Mucosa of descending colon (tissue), 3 donors: ENCODE measurements around the gene ZNF792. TPM values are rescaled to one million over a fixed set of nuclear protein-coding genes. Genes with fewer than 3 reads are reported as not detected.

Experiments used
- ATAC-seq: fragments of 200-7000 bp; cut with Tn5 transposase; one replicate; pipeline ENCODE4 v1.9.1; 2020; ENCODE audit warnings: mild to moderate bottlenecking, moderate library complexity
- DNase-seq, 3 donors: peaks; one replicate each; pipeline ENCODE4 v3.0.0-alpha.2; 2020
- H3K36me3 ChIP-seq: fragments of 200-600 bp; one replicate; pipeline ENCODE4 v1.8.0; 2021; ENCODE audit warnings: low read depth, mild to moderate bottlenecking
- H3K4me1 ChIP-seq: fragments of 200-600 bp; one replicate; pipeline ENCODE4 v1.8.0; 2021; ENCODE audit warnings: low read depth, mild to moderate bottlenecking
- H3K4me3 ChIP-seq: fragments of 200-600 bp; one replicate; pipeline ENCODE4 v1.8.0; 2021; ENCODE audit warnings: mild to moderate bottlenecking
- H3K9me3 ChIP-seq: fragments of 200-600 bp; one replicate; pipeline ENCODE4 v1.8.0; 2021; ENCODE audit warnings: mild to moderate bottlenecking
- CTCF ChIP-seq: fragments of 200-600 bp; IDR thresholded peaks from one replicate; pipeline ENCODE4 v1.8.0; 2022; ENCODE audit warnings: antibody characterized with exemption, mild to moderate bottlenecking
- intact Hi-C, 2 donors: fragments of 100-400 bp; cut with DNase I in 1 of 2; cut with micrococcal nuclease in 1 of 2; formaldehyde crosslinking; loops; one replicate each; pipeline versions ENCODE4 v1.11.0 to v1.11.1; 2022; cut with DNase I, micrococcal nuclease
- total RNA-seq, 3 donors: library from RNA; stranded (reverse); fragmentation: NEBNext Ultra II Directional in 2 of 3; extraction: Animal tissue kit (Norgen Biotek cat#: 25700) in 2 of 3; gene quantifications; one replicate each; pipeline versions ENCODE4 v1.2.1 to v1.2.4, GENCODE V29; 2021 to 2023
- donor health status: DM: no; HTN: no; CAD: no; lungs with moderate emphysema.
- donor health status: DM: no; HTN: no; CAD: no.
- donor health status: DM: no; HTN: yes; CAD: no.

ZNF792 gene
- total RNA-seq, 3 donors from 2014 or later, result 5.4 to 7.6 (median 6.7) TPM

GRCh38 chr19:34961775-34962686, 2.0 kb downstream of the ZNF792 start:
- peak; percentile 74 for ATAC-seq
- H3K4me1 ChIP-seq, result peaks cover 6% of the 10 kb centered on the region
- no peak for TF ChIP-seq CTCF
- H3K9me3 ChIP-seq, result peaks cover 45% of the 10 kb centered on the region
- H3K4me3 ChIP-seq, result no peak overlapping the region
- DNase-seq, result peak in 1 of 3 donors; percentile 25
- H3K36me3 ChIP-seq, result peaks cover 19% of the 10 kb centered on the region
- intact Hi-C loops, result no loop called here

DNA sequence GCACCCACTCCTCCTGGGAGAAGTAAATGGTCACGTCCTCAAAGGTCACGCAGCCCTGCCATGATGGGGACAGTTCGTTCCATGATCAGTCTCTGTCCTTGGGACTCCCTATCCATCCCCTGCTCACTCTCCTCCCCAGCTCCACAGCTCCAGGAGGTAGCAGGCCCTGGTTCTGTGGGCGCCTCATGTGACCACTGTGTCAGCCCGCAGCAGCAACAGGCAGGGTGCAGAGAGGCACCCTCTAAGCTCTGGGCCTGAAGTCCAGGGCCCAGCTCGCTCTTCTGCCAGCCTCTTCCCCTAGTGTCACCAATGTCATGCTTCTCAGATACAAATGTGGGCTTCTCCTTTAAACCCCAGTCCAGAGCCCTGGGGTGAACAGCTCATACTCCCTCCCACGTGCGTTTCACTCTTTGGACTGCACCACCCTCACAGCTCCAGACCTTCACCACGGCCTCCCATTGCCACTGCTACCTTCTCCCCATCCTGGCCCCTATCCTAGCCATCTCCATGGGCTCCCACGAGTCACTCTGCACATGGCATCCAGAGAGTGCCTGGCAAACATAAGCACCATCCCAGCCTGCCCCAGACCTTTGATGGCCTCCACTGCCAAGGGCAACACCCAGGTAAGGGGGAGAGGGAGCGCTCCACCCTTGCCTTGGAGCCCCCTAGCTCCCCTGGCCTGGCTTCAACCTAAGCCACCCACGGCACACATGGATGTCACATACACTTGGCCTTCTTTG, 2.9 kb downstream of the ZNF792 start:
- no peak overlapping the region for H3K4me3 ChIP-seq
- no peak for TF ChIP-seq CTCF
- H3K9me3 ChIP-seq, result peaks cover 54% of the 10 kb centered on the region
- H3K36me3 ChIP-seq, result peaks cover 19% of the 10 kb centered on the region
- no peak for DNase-seq
- peaks cover 6% of the 10 kb centered on the region for H3K4me1 ChIP-seq
- no peak for ATAC-seq
- intact Hi-C loops, result no loop called here

GRCh38 chr19:34960103-34960805, 3.8 kb downstream of the ZNF792 start:
- ATAC-seq (no peak), DNase-seq (no peak)
- no peak for TF ChIP-seq CTCF
- H3K9me3 ChIP-seq, result peaks cover 62% of the 10 kb centered on the region
- peaks cover 6% of the 10 kb centered on the region for H3K4me1 ChIP-seq
- intact Hi-C loops, result no loop called here
- H3K4me3 ChIP-seq, result no peak overlapping the region
- H3K36me3 ChIP-seq, result peaks cover 19% of the 10 kb centered on the region

GRCh38 chr19:34959021-34959420, 5.0 kb downstream of the ZNF792 start:
- peaks cover 19% of the 10 kb centered on the region for H3K36me3 ChIP-seq
- intact Hi-C loops, result no loop called here
- DNase-seq, result no peak
- H3K9me3 ChIP-seq, result peaks cover 74% of the 10 kb centered on the region
- TF ChIP-seq CTCF, result no peak
- no peak overlapping the region for H3K4me3 ChIP-seq
- ATAC-seq, result no peak
- peaks cover 6% of the 10 kb centered on the region for H3K4me1 ChIP-seq

- Histone ChIP-seq H3K36me3 (peaks cover 19% of the 10 kb centered on the region), H3K9me3 (peaks cover 82% of the 10 kb centered on the region), H3K4me3 (no peak overlapping the region), H3K4me1 (peaks cover 6% of the 10 kb centered on the region)
- TF ChIP-seq CTCF, result no peak
- no peak for ATAC-seq
- intact Hi-C loops, result no loop called here
- DNase-seq, result no peak
Measured at GRCh38 chr19:34957830-34958751, 5.9 kb downstream of the ZNF792 start.
